CD14-positive monocyte (primary cell): Measurements from ENCODE around the gene ADD2. TPM values are rescaled to one million over a fixed set of nuclear protein-coding genes. Genes with fewer than 3 reads are reported as not detected.

Experiments
- DNase-seq, 3 donors: peaks; one replicate each; pipeline ENCODE4 v3.0.0-alpha.2; 2011 to 2022
- H2AFZ ChIP-seq: 2 replicates; pipeline ENCODE4 v1.6.0; 2012; ENCODE audit warnings: mild to moderate bottlenecking, low read depth, low read length, inconsistent platforms; ENCODE audit not compliant: insufficient read depth, poor library complexity, severe bottlenecking
- H3K27ac ChIP-seq, 2 donors: 1 replicate in 1 of 2; 2 replicates in 1 of 2; pipeline ENCODE4 v1.5.1; 2012 to 2013; ENCODE audit warnings: low read length in 2 of 2, control low read depth in 1 of 2, inconsistent platforms in 1 of 2, low read depth in 1 of 2, mild to moderate bottlenecking in 1 of 2
- H3K27me3 ChIP-seq, 2 donors: one replicate each; pipeline versions ENCODE4 v1.6.0 to v1.6.1; 2011 to 2013; ENCODE audit warnings: low read length in 2 of 2; ENCODE audit not compliant: control insufficient read depth in 2 of 2, insufficient read depth in 2 of 2
- H3K36me3 ChIP-seq, 2 donors: replicated peaks in 1 of 2; 1 replicate in 1 of 2; 2 replicates in 1 of 2; pipeline versions ENCODE4 v1.5.1 to v1.6.1; 2012 to 2013; ENCODE audit warnings: low read length in 2 of 2, control low read depth in 1 of 2, inconsistent platforms in 1 of 2, mild to moderate bottlenecking in 1 of 2; ENCODE audit not compliant: insufficient read depth in 2 of 2, control insufficient read depth in 1 of 2
- H3K4me1 ChIP-seq, 2 donors: 1 replicate in 1 of 2; 2 replicates in 1 of 2; pipeline versions ENCODE4 v1.5.1 to v1.6.1; 2012 to 2013; ENCODE audit warnings: low read length in 2 of 2, control low read depth in 1 of 2, inconsistent platforms in 1 of 2, mild to moderate bottlenecking in 1 of 2, moderate library complexity in 1 of 2; ENCODE audit not compliant: insufficient read depth in 2 of 2, control insufficient read depth in 1 of 2
- H3K4me2 ChIP-seq: replicated peaks from 2 replicates; pipeline ENCODE3; 2012; ENCODE audit warnings: low read length, moderate library complexity, mild to moderate bottlenecking; ENCODE audit not compliant: poor library complexity, severe bottlenecking; ENCODE audit errors: extremely low read depth
- H3K4me3 ChIP-seq, 3 experiments: fragments of 200-600 bp in 1 of 3; sonication (generic) in 1 of 3; replicated peaks in 1 of 3; 1 replicate in 2 of 3; 2 replicates in 1 of 3; pipeline ENCODE4 v1.5.1; 2011 to 2013; ENCODE audit warnings: low read length in 3 of 3, mild to moderate bottlenecking in 3 of 3, control low read depth in 2 of 3, low read depth in 2 of 3, inconsistent platforms in 1 of 3, moderate library complexity in 1 of 3
- H3K79me2 ChIP-seq: 2 replicates; pipeline ENCODE4 v1.6.0; 2012; ENCODE audit warnings: mild to moderate bottlenecking, control low read depth, inconsistent platforms, low read length, moderate library complexity; ENCODE audit not compliant: insufficient read depth
- H3K9ac ChIP-seq: 2 replicates; pipeline ENCODE4 v1.6.0; 2017; ENCODE audit warnings: low read length, mild to moderate bottlenecking; ENCODE audit not compliant: insufficient read depth, poor library complexity, severe bottlenecking
- H3K9me3 ChIP-seq, 2 donors: replicated peaks in 1 of 2; 1 replicate in 1 of 2; 2 replicates in 1 of 2; pipeline versions ENCODE4 v1.5.1 to v1.6.1; 2012 to 2013; ENCODE audit warnings: low read length in 2 of 2, control low read depth in 1 of 2; ENCODE audit not compliant: control insufficient read depth in 1 of 2, insufficient read depth in 1 of 2
- H4K20me1 ChIP-seq: 2 replicates; pipeline ENCODE4 v1.6.0; 2012; ENCODE audit warnings: mild to moderate bottlenecking, low read length, control low read depth, moderate library complexity; ENCODE audit not compliant: insufficient read depth
- H3K27ac Mint-ChIP-seq, 7 donors: one replicate each; pipeline ENCODE4 v1.8.0; 2020; ENCODE audit warnings: mild to moderate bottlenecking in 7 of 7, mixed read lengths in 7 of 7, moderate library complexity in 6 of 7, inconsistent platforms in 2 of 7
- H3K27me3 Mint-ChIP-seq, 3 donors: one replicate each; pipeline ENCODE4 v1.8.0; 2021 to 2022; ENCODE audit warnings: low read depth in 3 of 3, mild to moderate bottlenecking in 3 of 3, mixed read lengths in 3 of 3, moderate library complexity in 3 of 3, inconsistent platforms in 1 of 3
- H3K36me3 Mint-ChIP-seq, 2 donors: one replicate each; pipeline ENCODE4 v1.8.0; 2020; ENCODE audit warnings: mixed read lengths in 2 of 2, inconsistent platforms in 1 of 2, mild to moderate bottlenecking in 1 of 2
- H3K4me1 Mint-ChIP-seq: one replicate; pipeline ENCODE4 v1.8.0; 2020; ENCODE audit warnings: mild to moderate bottlenecking, mixed read lengths
- H3K4me3 Mint-ChIP-seq, 2 donors: one replicate each; pipeline ENCODE4 v1.8.0; 2020; ENCODE audit warnings: mild to moderate bottlenecking in 2 of 2, mixed read lengths in 2 of 2, moderate library complexity in 1 of 2
- H3K9me3 Mint-ChIP-seq, 7 donors: one replicate each; pipeline ENCODE4 v1.8.0; 2020 to 2022; ENCODE audit warnings: mixed read lengths in 7 of 7, mild to moderate bottlenecking in 6 of 7, moderate library complexity in 6 of 7, inconsistent platforms in 2 of 7
- CTCF ChIP-seq: fragments of 200-600 bp; IDR thresholded peaks from one replicate; pipeline ENCODE4 v1.8.0; 2022; ENCODE audit warnings: antibody characterized with exemption, mild to moderate bottlenecking
- WGBS: methylation state at CpG from one replicate; pipeline ENCODE4 v1.1.5; 2013; ENCODE audit warnings: missing lambda C conversion rate; ENCODE audit not compliant: insufficient coverage; 5-methylcytosine and 5-hydroxymethylcytosine counted together
- intact Hi-C, 2 donors: fragments of 100-400 bp; cut with micrococcal nuclease; formaldehyde crosslinking; loops; one replicate each; pipeline versions ENCODE4 v1.15.0 to v1.15.1; 2023
- polyA plus RNA-seq, 3 donors: library from polyadenylated mRNA; depleted of rRNA in 1 of 3; unstranded in 2 of 3; stranded (reverse) in 1 of 3; fragments of 300-500 nt in 2 of 3; fragments of >200 nt in 1 of 3; fragmentation: Illumina TruSeq in 2 of 3; gene quantifications; 1 replicate in 2 of 3; 2 replicates in 1 of 3; pipeline ENCODE4 v1.2.3, GENCODE V29; 2012 to 2021

ADD2 gene
- polyA plus RNA-seq, 3 donors, result 0.18 to 0.56 (median 0.26) TPM

- H3K36me3 ChIP-seq, result no peaks in the 10 kb centered on the region
- no peaks in the 10 kb centered on the region for H3K4me1 ChIP-seq
- no peak for DNase-seq
- no peak overlapping the region for H3K4me2 ChIP-seq
- Mint-ChIP-seq H3K9me3 (no peaks in the 10 kb centered on the region), H3K4me3 (no peak overlapping the region), H3K27me3 (peaks cover 7 to 8% (median 7%) of the 10 kb centered on the region in 3 donors), H3K27ac (no peak overlapping the region), H3K36me3 (no peaks in the 10 kb centered on the region), H3K4me1 (no peaks in the 10 kb centered on the region)
- no peaks in the 10 kb centered on the region for H3K27me3 ChIP-seq
- no peaks in the 10 kb centered on the region for H4K20me1 ChIP-seq
- no peak overlapping the region for H3K9ac ChIP-seq
- H3K4me3 ChIP-seq, result no peak overlapping the region
- H3K79me2 ChIP-seq, result no peaks in the 10 kb centered on the region
- H3K27ac ChIP-seq, result no peak overlapping the region
- intact Hi-C loops, result no loop called here
- no peaks in the 10 kb centered on the region for H3K9me3 ChIP-seq
- TF ChIP-seq CTCF, result no peak
- WGBS, result 97% methylated on average over 4 of the region's 8 CpGs
- H2AFZ ChIP-seq, result no peak overlapping the region
Observed at GRCh38 chr2:70702711-70703395, 65.1 kb downstream of the ADD2 start.

GRCh38 chr2:70698847-70699246, 69.2 kb downstream of the ADD2 start:
- Mint-ChIP-seq H3K27ac (no peak overlapping the region), H3K4me3 (no peak overlapping the region), H3K4me1 (no peaks in the 10 kb centered on the region), H3K36me3 (no peaks in the 10 kb centered on the region), H3K9me3 (no peaks in the 10 kb centered on the region), H3K27me3 (peaks cover 7 to 9% (median 8%) of the 10 kb centered on the region in 3 donors)
- no peaks in the 10 kb centered on the region for H3K4me1 ChIP-seq
- 80% methylated on average over 1 of the region's 3 CpGs for WGBS
- H3K9me3 ChIP-seq, result no peaks in the 10 kb centered on the region
- intact Hi-C loops, result no loop called here
- H3K27me3 ChIP-seq, result no peaks in the 10 kb centered on the region
- H4K20me1 ChIP-seq, result no peaks in the 10 kb centered on the region
- no peak overlapping the region for H3K4me2 ChIP-seq
- DNase-seq, result no peak
- H2AFZ ChIP-seq, result no peak overlapping the region
- no peaks in the 10 kb centered on the region for H3K79me2 ChIP-seq
- TF ChIP-seq CTCF, result no peak
- H3K36me3 ChIP-seq, result no peaks in the 10 kb centered on the region
- H3K27ac ChIP-seq, result no peak overlapping the region
- no peak overlapping the region for H3K9ac ChIP-seq
- no peak overlapping the region for H3K4me3 ChIP-seq
